ENCODE results near the gene ASB3.
"Not testable (repeated sequence)": the region's sequence is repeated elsewhere in the genome, so short reads cannot be mapped to it uniquely, and the experiment has no call there.

Gene ASB3, protein sequence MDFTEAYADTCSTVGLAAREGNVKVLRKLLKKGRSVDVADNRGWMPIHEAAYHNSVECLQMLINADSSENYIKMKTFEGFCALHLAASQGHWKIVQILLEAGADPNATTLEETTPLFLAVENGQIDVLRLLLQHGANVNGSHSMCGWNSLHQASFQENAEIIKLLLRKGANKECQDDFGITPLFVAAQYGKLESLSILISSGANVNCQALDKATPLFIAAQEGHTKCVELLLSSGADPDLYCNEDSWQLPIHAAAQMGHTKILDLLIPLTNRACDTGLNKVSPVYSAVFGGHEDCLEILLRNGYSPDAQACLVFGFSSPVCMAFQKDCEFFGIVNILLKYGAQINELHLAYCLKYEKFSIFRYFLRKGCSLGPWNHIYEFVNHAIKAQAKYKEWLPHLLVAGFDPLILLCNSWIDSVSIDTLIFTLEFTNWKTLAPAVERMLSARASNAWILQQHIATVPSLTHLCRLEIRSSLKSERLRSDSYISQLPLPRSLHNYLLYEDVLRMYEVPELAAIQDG

DNA sequence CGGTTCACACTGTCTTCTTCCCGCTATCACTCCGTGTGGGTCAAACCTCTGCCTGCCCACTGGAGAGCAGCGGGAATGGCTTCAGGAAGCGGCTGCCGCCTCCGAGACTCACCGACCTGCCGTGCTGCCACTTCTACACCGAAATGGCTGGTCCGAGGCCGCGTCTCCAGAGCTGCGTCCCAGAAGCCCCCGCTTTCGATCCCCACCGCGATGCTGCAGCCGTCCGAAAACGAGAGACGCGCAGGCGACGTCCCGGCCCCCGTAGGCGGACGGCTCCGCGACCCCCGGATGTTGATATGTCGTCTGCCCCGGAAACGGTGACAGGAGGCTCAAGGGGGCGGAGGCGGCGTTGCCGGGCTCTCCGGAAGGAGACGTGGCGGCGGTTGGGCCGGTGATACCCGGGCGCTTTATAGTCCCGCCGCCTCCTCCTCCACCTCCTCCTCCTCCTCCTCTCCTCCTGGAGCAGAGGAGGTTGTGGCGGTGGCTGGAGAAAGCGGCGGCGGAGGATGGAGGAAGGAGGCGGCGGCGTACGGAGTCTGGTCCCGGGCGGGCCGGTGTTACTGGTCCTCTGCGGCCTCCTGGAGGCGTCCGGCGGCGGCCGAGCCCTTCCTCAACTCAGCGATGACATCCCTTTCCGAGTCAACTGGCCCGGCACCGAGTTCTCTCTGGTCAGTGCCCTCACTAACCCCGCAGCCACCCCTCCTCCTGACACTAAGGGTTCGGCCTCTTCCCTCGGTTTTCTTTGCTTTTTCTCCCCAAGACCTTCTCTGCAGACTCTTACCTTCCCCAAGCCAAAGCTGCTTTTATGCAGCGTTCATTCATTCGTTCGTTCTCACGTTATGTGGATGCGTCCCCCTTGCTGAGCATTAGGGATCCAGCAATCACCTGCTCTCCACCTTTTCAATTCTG, at the start of gene ASB3, which contains the start of gene ERLEC1:
ASB3 (minus strand) TSS at position 249 of the 909 bp plus-strand sequence. CDS start 21,381 bp downstream, outside the sequence.
ERLEC1 (plus strand) TSS at position 340 of the 909 bp plus-strand sequence; CDS start at position 507, 167 bp downstream.
- peak; percentile 72 for DNase-seq (ENCODE audit: low read depth)

DNA sequence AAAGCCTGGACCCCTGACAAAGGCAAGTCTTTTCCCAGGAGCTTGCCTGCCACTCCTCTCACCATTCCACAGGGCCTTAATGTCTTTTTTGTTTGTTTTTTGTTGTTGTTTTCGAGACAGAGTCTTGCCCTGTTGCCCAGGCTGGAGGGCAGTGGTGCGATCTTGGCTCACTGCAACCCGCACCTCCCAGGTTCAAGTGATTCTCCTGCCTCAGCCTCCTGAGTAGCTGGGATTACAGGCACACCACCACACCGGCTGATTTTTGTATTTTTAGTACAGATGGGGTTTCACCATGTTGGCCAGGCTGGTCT, 43.2 kb upstream of the ASB3 start:
- DNase-seq (ENCODE audit: low read depth), result not testable (repeated sequence)

DNA sequence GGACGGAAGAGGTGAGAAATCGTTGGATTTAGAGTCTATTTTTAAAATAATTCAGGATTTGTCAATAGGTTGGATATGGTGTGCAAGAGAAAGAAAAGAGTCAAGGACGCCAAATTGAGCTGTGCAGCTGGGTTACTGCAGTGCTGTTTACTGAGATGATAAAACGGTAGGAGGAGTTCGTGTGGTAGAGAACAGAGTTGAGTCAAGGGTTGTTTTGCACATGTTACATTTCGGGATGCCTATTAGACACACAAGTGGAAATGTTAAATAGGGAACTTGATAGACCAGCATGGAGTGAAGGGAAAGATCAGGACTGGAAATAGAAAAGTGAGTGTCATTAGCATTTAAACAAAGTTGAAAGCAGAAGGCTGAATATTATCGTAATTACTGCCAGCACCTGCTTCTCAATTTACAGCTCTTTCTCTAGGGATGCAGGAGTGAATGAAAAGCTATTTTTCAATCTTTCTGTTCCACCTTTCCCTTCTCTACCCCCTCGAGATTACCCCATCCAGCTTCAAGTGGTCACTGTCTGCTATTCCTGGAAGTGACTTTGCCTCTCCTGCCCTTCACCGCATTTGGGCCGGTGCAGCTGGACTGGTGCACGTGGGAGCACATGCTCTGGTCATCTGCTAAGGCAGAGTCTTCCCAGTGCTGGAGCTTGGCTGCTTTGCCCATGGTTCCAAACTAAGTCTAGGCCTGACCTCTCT, 42.7 kb upstream of the ASB3 start:
- no peak for DNase-seq (ENCODE audit: low read depth)

DNA sequence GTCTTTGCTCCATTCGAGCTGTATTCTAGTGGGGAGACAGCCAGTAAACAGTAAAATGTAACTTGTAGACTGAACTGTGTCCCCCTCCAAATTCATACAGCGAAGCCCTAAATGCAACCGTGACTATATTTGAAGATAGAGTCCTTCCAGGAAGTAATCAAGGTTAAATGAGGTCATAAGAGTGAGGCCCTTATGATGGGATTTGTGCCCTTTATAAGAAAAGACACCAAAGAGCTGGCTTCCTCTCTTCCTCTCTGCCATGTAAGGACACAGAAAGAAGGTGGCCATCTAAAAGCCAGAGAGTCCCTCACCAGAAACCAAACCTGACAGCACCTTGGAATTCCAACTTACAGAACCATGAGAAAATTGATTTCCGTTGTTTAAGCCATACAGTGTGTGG, 41.6 kb upstream of the ASB3 start:
- DNase-seq (ENCODE audit: low read depth), result no peak

DNA sequence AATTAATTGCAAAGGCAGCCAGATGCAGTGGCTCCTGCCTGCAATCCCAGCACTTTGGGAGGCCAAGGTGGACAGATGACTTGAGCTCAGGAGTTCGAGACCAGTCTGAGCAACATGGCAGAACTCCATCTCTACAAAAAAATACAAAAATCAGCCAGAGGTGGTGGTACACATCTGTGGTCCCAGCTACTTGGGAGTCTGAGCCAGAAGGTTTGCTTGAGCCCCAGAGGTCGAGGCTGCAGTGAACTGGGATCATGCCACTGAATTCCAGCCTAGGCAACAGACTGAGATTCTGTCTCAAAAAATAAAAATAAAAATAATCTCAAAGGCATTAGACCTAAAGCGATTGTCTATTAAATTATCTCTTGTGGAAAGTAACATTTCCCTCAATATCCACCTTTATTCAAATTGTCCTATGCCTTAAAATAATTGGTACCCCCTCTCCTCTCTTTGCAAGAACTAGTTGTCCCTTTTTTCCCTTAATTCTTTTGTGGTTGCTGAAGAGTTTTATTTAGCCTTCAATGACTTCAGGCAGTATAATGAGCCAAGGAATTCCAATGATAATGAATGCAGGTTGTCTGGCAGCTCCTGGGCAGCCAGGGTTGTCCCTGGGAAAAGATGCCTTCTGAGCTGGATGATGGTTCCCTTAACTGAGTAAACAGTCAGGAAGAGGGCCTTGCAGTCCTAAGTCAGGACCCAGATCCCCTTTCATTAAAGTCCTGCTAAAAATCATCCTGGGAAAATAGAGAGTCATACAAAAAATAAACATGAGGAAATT, 40.8 kb upstream of the ASB3 start:
- no peak for DNase-seq (ENCODE audit: low read depth)

DNA sequence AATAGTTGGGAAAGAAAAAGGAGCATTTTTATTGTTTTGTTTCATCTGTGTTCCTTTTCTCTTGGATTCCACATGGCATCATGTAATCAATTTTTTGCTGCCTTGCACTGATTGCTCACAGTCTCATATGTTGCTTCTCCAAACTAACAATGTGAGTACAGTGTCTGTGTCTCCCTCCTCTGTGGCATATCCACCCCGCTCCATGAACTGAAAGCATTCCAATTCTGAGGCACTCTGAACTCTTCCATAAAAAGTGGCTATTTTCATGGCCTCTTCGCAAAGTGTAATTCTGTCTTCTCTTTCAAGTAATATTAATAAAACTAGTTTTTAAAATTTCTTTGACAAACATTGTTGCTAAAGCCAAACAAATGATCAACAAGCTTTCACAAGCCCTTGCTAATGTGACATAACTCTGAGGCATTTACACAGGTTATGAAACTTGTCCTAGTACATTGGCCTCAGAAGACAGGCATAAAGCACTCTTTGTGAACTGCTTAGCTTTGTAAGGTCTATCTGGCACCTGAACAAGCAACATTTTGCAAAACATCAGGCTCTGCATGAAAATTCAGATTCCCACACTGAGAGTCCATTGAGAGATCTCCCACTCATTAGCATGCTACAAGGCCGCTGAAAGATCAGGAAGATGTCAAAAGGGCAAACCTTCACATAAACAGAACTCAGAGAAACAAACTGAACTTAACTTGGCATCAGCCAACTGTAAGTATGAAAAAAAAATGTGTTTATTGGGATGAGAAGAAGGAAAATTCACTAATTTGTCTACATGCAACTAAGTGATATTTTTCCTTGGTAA, 40.0 kb upstream of the ASB3 start:
- DNase-seq (ENCODE audit: low read depth), result no peak

DNA sequence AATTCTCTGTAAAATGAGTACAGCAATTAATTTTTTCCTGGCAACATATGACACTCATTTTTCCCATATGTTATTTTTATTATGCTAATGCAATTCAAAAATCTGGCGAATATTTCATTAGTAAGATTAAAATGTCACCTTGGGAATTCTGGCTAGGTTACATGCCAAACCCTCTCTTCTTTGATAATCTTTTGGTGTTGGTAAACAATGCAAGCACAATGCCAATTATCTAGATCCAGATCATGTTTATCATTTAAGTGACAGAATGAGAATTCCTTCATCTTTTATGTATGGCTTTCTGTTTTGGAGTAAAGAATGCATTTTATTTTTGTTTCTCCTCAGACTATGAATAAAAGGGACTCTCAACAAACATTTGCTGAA, 39.3 kb upstream of the ASB3 start:
- no peak for DNase-seq (ENCODE audit: low read depth)

DNA sequence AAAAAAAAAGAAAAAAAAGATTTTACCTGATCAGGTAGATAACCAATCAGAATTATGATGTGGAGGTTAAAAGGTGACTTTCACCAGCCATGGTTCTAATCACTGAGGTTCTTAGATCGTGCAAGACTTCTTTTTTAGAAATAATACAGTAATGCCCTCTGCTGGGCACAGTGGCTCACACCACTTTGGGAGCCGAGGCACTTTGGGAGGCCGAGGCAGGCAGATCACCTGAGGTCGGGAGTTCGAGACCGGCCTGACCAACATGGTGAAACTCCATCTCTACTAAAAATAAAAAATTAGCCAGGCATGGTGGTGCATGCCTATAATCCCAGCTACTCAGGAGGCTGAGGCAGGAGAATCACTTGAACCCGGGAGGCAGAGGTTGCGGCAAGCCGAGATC, 36.9 kb upstream of the ASB3 start:
- not testable (repeated sequence) for DNase-seq (ENCODE audit: low read depth)

DNA sequence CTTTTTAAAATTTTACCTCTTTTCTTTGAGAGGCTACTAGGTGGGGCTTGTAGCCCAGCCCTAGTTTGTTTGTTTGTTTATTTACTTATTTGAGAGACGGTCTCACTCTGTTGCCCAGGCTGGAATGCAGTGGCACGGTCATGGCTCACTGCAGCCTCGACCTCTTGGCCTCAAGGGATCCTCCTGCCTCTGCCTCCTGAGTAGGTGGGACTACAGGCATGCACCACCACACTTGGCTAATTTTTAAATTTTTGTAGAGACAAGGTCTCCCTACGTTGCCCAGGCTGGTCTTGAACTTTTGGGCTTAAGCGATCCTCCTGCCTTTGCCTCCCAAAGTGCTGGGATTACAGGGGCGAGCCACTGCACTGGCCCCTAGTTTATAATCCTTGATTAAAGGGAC, 35.1 kb upstream of the ASB3 start:
- no peak for DNase-seq (ENCODE audit: low read depth)

DNA sequence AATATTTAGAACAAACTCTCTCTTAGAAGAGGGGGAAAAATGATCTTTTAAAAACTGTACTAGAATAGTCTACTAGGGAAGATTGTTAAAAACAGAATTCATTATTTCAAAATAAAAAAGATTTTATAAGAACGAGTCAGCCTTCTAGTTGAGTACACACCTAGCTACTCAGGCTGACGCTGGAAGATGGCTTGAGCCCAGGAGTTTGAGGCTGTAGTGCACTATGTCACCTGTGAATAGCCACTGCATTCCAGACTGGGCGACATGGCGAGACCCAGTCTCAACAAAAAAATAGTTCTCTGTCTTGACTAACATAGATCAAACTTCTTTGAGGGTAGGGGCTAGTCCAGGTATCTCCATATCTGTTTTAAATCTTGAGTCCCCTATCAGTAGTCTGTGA, 34.0 kb upstream of the ASB3 start:
- no peak for DNase-seq (ENCODE audit: low read depth)

DNA sequence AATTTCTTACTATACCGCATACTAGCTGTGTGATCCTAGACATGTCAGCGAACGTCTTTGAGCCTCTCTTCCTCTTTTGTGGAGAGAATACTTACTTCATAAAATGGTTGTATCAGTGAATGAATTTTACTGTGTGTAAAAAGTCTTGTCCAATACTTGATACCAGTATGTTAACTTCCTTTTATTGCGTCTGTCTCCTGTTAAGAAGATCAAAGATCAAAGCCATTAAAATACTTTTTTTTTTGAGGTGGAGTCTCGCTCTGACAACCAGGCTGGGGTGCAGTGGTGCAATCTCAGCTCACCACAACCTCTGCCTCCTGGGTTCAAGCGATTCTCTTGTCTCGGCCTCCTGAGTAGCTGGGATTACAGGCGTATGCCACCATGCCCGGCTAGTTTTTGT, 33.3 kb upstream of the ASB3 start:
- no peak for DNase-seq (ENCODE audit: low read depth)

DNA sequence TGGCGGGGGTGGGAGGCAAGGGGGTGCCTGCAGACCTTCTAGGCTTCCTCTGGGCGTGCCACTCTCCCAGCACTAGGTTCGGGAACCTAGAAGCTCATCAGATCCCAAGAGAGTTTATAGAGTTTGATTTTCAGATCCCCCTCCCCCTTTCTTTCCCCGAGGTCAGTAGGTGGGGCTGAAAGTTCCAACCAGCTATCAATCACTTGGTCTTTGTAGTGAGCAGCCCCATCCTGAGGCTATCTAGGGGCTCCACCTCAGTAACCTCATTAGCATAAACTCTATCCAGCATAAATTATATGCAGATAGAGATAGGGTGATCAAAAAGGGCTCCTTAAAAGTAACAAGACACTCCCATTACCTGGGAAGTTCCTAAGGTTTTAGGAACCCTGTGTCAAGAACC, 32.9 kb upstream of the ASB3 start:
- DNase-seq (ENCODE audit: low read depth), result no peak

DNA sequence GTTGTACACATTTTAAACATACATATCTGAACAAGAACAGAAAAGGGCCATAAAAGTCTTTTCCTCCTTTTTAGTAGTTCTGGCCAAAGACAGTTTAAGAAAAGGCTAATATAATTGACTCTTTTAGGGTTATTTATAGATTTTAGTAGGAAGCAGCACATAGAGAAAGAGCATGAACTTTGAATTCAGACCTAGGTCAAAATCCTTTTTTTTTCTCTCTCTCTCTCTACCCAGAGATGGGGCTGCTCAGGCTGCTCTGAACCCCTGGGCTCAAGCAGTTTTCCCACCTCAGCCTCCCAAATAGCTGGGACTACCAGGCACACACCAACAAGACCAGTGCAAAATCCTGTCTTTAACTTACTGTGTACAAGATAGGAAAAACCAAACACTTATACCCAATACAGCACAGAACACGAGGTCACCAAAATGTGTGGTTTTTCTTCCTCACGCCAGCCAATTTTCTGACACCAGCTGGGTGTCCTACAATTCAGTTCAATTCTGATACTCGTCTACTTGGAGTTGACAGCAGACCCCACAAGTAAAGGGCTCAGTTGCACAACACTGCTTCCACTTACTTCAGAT, 32.2 kb upstream of the ASB3 start:
- no peak for DNase-seq (ENCODE audit: low read depth)

DNA sequence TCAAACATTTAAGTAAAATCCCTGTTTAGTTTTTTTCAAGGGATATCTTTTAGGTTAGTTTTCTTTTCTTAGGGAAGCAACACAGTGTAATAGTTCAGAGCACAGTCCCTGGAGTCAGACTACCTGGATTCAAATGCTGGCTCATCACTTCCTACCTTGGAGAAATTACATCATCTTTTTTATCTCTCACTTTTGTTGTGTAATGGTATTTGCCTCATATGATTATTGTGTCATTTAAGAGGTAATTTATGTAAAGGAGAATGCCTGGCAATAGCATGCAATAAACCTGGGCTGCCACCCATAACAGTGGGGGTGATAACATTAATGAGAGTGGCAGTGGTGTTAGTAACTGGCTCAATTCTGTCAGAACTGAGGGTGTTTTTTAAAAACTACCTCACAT, 26.4 kb upstream of the ASB3 start:
- no peak for DNase-seq (ENCODE audit: low read depth)

DNA sequence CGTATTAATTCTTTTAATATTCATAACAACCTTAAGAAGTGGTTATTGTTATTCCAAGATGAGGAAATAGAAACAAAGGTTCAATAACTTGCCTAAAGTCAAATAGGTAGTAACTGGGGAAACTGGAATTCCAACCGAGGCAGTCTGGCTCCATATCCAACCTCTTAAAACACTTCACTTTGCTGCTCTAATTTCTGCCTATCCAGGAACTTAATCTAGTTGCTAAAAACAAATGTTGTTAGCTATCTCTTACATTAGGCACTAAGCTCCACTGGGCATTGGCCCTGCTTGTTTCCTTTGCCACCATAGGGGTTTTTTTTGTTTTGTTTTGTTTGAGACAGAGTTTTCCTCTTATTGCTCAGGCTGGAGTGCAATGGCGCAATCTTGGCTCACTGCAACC, 24.8 kb upstream of the ASB3 start:
- no peak for DNase-seq (ENCODE audit: low read depth)

DNA sequence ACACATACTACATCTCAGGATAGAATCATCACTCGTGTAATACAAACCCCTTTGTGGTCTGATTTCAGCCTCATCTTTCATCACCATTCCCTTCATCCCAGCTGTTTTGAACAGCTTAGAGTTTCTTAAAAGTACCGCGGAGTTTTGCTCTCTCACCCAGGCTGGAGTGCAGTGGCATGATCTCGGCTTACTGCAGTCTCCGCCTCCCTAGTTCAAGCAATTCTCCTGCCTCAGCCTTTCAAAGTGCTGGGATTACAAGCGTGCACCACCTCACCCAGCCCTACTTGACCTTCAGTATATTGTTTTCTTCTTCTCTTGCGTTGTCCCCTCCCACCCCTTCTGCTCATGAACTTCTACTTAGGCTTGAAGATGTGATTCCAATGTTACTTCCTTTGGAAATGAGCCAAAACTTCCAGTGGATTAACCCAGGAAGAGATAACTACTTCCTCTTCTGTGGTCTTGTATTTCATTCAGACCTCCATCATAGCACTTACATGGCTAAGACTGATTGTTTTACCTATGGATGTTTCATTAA, 15.9 kb upstream of the ASB3 start:
- peak; percentile 21 for DNase-seq (ENCODE audit: low read depth)

DNA sequence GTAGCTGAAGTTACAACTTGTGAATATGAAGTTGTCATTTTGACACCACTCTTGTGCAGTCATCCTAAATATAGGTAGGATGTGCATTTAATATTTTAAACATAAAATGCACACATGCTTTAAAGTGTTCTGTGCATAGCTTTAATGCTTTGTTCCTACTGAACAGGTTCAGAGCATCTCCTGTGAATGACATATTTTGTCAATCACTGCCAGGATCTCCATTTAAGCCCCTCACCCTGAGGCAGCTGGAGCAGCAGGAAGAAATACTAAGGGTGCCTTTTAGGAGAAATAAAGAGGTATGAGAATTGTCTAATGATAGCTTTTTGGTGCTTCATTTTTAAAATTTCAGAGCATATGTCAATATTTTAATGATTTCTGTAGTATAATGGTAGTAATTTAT, 14.8 kb upstream of the ASB3 start:
- DNase-seq (ENCODE audit: low read depth), result no peak

DNA sequence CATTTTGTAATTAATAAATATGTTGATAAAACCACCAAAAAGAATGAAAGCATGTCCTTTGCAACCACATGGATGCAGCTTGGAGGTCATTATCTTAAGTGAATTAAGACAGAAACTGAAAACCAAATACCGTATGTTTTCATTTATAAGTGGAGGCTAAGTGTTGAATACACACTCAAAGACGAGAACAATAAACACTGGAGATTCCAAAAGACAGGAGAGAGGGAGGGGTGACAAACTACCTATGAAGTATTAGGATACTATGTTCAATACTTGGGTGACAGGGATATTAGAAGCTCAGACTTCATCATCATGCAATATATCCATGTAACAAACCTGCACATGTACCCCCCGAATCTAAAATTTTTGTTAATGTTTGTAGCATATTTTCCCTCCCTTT, 7.1 kb upstream of the ASB3 start:
- DNase-seq (ENCODE audit: low read depth), result no peak

DNA sequence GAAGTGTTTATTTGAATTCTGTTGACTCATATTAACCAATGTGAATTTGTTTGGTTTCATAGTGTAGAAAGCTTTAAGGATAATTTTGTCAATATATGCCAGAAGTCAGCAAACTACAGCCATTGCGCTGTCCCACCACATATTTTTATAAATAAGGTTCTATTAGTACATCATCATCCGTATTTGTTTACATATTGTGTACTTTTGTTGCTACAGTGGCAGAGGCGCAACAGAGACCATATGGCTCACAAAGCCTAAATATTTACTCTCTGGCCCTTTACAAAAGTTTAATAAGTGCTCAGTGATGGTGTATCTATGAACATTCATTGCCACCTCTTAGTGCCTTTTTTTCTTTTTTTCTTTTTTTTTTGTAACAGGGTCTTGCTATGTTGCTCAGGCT, 6.5 kb upstream of the ASB3 start:
- DNase-seq (ENCODE audit: low read depth), result no peak
